HCT116 (cell line): Measurements from ENCODE around the gene PRAMEF17.
"Not testable (repeated sequence)": the region's sequence is repeated elsewhere in the genome, so short reads cannot be mapped to it uniquely, and the experiment has no call there.

Source experiments
- EZH2 ChIP-seq: fragments of 200-600 bp; sonication (generic); IDR thresholded peaks from 2 replicates; pipeline ENCODE4 v1.6.1; 2017; ENCODE audit warnings: antibody characterized with exemption, mixed run types
- POLR2A ChIP-seq: IDR thresholded peaks from 2 replicates; pipeline ENCODE4 v1.7.0; 2011; ENCODE audit warnings: borderline replicate concordance; ENCODE audit not compliant: insufficient read depth, insufficient read length; ENCODE audit errors: extremely low read depth
- RAD21 ChIP-seq: IDR thresholded peaks from 2 replicates; pipeline ENCODE4 v1.6.1; 2012; ENCODE audit warnings: low read depth, mild to moderate bottlenecking
- SIN3A ChIP-seq: IDR thresholded peaks from 2 replicates; pipeline ENCODE4 v1.6.1; 2012; ENCODE audit warnings: low read depth
- SRF ChIP-seq: IDR thresholded peaks from 2 replicates; pipeline ENCODE4 v1.6.1; 2012; ENCODE audit warnings: low read depth
- YY1 ChIP-seq: IDR thresholded peaks from 2 replicates; pipeline ENCODE4 v1.6.1; 2011; ENCODE audit warnings: low read length, low read depth, moderate library complexity, mild to moderate bottlenecking; ENCODE audit not compliant: insufficient replicate concordance; ENCODE audit errors: extremely low read depth
- ZNF274 ChIP-seq: fragments of 200-500 bp; sonication (Bioruptor generic); IDR thresholded peaks from 2 replicates; pipeline ENCODE4 v1.6.1; 2014; ENCODE audit warnings: mild to moderate bottlenecking, low read depth, low read length, inconsistent platforms
- TF ChIP-seq, protein P1 (sequence below): IDR thresholded peaks from 2 replicates; pipeline ENCODE4 v1.6.1; 2012
- TF ChIP-seq, protein P2 (sequence below), 3 experiments: fragments of 200-600 bp in 1 of 3; sonication (generic) in 1 of 3; IDR thresholded peaks in 2 of 3; conservative IDR thresholded peaks in 1 of 3; 2 replicates each; pipeline ENCODE4 v1.5.1; 2012 to 2017; ENCODE audit warnings: low read depth in 2 of 3, low read length in 2 of 3, antibody characterized with exemption in 1 of 3, borderline replicate concordance in 1 of 3, control low read depth in 1 of 3, mild to moderate bottlenecking in 1 of 3, mixed read lengths in 1 of 3, mixed run types in 1 of 3, moderate library complexity in 1 of 3; ENCODE audit not compliant: insufficient read depth in 1 of 3
- TF ChIP-seq, protein P3 (sequence below): IDR thresholded peaks from 2 replicates; pipeline ENCODE4 v1.6.1; 2012; ENCODE audit warnings: low read depth
- TF ChIP-seq, protein P4 (sequence below): IDR thresholded peaks from 2 replicates; pipeline ENCODE4 v1.6.1; 2011; ENCODE audit warnings: mild to moderate bottlenecking, low read length, moderate library complexity; ENCODE audit not compliant: insufficient replicate concordance; ENCODE audit errors: extremely low read depth

DNA sequence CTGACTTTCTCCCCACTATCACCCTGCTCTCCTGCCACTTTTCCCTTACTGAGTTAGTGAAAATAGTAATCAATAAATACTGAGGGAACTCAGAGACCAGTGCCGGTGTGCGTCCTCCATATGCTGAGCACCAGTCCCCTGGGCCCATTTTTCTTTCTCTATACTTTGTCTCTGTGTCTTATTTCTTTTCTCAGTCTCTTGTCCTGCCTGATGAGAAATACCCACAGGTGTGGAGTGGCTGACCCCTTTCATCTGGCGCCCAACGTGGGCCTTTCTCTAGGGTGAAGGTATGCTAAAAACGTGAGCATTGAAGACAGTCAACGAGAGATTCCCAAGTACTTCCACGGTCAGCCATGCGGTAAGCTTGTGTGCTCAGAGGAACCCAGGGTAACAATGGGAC, 36.0 kb upstream of the PRAMEF17 start:
- not testable (repeated sequence) for TF ChIP-seq EZH2, SIN3A, RAD21, SRF, YY1, POLR2A, ZNF274
- TF ChIP-seq, protein P1, sequence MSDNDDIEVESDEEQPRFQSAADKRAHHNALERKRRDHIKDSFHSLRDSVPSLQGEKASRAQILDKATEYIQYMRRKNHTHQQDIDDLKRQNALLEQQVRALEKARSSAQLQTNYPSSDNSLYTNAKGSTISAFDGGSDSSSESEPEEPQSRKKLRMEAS: not testable (repeated sequence)
- TF ChIP-seq, protein P2, sequence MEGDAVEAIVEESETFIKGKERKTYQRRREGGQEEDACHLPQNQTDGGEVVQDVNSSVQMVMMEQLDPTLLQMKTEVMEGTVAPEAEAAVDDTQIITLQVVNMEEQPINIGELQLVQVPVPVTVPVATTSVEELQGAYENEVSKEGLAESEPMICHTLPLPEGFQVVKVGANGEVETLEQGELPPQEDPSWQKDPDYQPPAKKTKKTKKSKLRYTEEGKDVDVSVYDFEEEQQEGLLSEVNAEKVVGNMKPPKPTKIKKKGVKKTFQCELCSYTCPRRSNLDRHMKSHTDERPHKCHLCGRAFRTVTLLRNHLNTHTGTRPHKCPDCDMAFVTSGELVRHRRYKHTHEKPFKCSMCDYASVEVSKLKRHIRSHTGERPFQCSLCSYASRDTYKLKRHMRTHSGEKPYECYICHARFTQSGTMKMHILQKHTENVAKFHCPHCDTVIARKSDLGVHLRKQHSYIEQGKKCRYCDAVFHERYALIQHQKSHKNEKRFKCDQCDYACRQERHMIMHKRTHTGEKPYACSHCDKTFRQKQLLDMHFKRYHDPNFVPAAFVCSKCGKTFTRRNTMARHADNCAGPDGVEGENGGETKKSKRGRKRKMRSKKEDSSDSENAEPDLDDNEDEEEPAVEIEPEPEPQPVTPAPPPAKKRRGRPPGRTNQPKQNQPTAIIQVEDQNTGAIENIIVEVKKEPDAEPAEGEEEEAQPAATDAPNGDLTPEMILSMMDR (IDR thresholded peaks at IDR 0.05 in 2 of 3, conservative IDR thresholded peaks at IDR 0.05 in 1 of 3; ENCODE audit: borderline replicate concordance in 1 of 3, insufficient read depth in 1 of 3, low read depth in 2 of 3, low read length in 2 of 3): not testable (repeated sequence)
- TF ChIP-seq, protein P3, sequence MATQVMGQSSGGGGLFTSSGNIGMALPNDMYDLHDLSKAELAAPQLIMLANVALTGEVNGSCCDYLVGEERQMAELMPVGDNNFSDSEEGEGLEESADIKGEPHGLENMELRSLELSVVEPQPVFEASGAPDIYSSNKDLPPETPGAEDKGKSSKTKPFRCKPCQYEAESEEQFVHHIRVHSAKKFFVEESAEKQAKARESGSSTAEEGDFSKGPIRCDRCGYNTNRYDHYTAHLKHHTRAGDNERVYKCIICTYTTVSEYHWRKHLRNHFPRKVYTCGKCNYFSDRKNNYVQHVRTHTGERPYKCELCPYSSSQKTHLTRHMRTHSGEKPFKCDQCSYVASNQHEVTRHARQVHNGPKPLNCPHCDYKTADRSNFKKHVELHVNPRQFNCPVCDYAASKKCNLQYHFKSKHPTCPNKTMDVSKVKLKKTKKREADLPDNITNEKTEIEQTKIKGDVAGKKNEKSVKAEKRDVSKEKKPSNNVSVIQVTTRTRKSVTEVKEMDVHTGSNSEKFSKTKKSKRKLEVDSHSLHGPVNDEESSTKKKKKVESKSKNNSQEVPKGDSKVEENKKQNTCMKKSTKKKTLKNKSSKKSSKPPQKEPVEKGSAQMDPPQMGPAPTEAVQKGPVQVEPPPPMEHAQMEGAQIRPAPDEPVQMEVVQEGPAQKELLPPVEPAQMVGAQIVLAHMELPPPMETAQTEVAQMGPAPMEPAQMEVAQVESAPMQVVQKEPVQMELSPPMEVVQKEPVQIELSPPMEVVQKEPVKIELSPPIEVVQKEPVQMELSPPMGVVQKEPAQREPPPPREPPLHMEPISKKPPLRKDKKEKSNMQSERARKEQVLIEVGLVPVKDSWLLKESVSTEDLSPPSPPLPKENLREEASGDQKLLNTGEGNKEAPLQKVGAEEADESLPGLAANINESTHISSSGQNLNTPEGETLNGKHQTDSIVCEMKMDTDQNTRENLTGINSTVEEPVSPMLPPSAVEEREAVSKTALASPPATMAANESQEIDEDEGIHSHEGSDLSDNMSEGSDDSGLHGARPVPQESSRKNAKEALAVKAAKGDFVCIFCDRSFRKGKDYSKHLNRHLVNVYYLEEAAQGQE: not testable (repeated sequence)
- TF ChIP-seq, protein P4, sequence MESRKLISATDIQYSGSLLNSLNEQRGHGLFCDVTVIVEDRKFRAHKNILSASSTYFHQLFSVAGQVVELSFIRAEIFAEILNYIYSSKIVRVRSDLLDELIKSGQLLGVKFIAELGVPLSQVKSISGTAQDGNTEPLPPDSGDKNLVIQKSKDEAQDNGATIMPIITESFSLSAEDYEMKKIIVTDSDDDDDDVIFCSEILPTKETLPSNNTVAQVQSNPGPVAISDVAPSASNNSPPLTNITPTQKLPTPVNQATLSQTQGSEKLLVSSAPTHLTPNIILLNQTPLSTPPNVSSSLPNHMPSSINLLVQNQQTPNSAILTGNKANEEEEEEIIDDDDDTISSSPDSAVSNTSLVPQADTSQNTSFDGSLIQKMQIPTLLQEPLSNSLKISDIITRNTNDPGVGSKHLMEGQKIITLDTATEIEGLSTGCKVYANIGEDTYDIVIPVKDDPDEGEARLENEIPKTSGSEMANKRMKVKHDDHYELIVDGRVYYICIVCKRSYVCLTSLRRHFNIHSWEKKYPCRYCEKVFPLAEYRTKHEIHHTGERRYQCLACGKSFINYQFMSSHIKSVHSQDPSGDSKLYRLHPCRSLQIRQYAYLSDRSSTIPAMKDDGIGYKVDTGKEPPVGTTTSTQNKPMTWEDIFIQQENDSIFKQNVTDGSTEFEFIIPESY: not testable (repeated sequence)
